ENCODE data around the gene GTF2F2. TPM values are rescaled to one million over a fixed set of nuclear protein-coding genes. Genes with fewer than 3 reads are reported as not detected.

GTF2F2 gene
- total RNA-seq, 2 donors from 2014 or later = 18.7 to 20.5 TPM

- Histone ChIP-seq H3K4me3 (no peak overlapping the region), H3K4me1 (no peaks in the 10 kb centered on the region), H3K9ac (ENCODE audit: low read depth in 2 of 2, low read length in 2 of 2) (no peak overlapping the region), H3K9me3 (no peaks in the 10 kb centered on the region), H3K27ac (no peak overlapping the region), H3K27me3 (no peaks in the 10 kb centered on the region), H3K36me3 (no peaks in the 10 kb centered on the region)
- intact Hi-C loops (cut with DNase I) = no loop called here
- TF ChIP-seq, protein P1, sequence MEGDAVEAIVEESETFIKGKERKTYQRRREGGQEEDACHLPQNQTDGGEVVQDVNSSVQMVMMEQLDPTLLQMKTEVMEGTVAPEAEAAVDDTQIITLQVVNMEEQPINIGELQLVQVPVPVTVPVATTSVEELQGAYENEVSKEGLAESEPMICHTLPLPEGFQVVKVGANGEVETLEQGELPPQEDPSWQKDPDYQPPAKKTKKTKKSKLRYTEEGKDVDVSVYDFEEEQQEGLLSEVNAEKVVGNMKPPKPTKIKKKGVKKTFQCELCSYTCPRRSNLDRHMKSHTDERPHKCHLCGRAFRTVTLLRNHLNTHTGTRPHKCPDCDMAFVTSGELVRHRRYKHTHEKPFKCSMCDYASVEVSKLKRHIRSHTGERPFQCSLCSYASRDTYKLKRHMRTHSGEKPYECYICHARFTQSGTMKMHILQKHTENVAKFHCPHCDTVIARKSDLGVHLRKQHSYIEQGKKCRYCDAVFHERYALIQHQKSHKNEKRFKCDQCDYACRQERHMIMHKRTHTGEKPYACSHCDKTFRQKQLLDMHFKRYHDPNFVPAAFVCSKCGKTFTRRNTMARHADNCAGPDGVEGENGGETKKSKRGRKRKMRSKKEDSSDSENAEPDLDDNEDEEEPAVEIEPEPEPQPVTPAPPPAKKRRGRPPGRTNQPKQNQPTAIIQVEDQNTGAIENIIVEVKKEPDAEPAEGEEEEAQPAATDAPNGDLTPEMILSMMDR (IDR thresholded peaks at IDR 0.05) = no peak
- no peak for DNase-seq
Measured at GRCh38 chr13:45132369-45133064, 12.2 kb downstream of the GTF2F2 start.

- no peak overlapping the region for H3K27ac ChIP-seq
- no peak overlapping the region for H3K4me3 ChIP-seq
- H3K27me3 ChIP-seq = no peaks in the 10 kb centered on the region
- no peaks in the 10 kb centered on the region for H3K9me3 ChIP-seq
- no peaks in the 10 kb centered on the region for H3K4me1 ChIP-seq
- no peak overlapping the region for H3K9ac ChIP-seq (ENCODE audit: low read depth in 2 of 2, low read length in 2 of 2)
- intact Hi-C loops (cut with DNase I) = no loop called here
- TF ChIP-seq, protein P1 (IDR thresholded peaks at IDR 0.05) = no peak
- DNase-seq = no peak
- H3K36me3 ChIP-seq = no peaks in the 10 kb centered on the region
Measured at GRCh38 chr13:45133396-45134118, 13.2 kb downstream of the GTF2F2 start.

DNA sequence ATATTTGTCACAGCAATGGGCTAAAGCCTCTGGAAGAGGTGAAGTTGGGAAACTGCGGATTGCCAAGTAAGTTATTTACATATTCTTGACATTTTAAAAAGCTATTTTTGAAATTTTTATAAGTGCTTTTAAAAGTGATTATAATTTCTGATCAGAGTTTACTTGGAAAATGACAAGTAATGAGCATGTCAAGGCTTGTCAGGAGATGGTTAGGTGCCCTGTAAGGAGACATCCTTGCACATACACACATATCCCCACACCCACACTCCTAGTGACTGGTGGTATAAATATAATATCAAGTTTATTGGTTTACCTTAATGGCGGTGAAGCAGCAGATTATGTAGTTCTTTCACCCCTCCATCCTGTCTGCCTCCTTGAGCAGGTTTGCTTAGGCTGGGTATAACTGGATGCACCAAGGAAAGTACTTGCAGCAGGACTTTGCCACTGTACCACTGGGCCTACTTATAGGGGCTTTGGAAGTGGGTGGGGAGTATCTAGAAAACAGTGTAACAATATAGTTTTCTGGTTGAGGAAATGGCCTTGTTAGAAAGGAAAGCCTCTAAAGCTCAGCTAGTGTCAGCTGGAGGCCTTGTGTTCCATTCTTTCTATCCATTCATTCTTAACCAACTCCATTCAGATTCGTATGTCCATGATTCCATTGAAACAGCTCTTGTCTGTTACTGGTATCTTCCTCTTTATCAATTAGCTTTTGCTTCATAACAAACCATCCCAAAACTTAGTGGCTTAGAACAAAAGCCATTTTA lies 16.6 kb downstream of the GTF2F2 start:
- intact Hi-C loops (cut with DNase I) = no loop called here
- Histone ChIP-seq H3K4me3 (no peak overlapping the region), H3K9ac (ENCODE audit: low read depth in 2 of 2, low read length in 2 of 2) (no peak overlapping the region)

GRCh38 chr13:45137526-45137925 lies 17.2 kb downstream of the GTF2F2 start:
- Histone ChIP-seq H3K27me3 (no peaks in the 10 kb centered on the region), H3K27ac (no peak overlapping the region), H3K4me3 (no peak overlapping the region), H3K4me1 (no peaks in the 10 kb centered on the region), H3K36me3 (no peaks in the 10 kb centered on the region), H3K9ac (ENCODE audit: low read depth in 2 of 2, low read length in 2 of 2) (no peak overlapping the region), H3K9me3 (no peaks in the 10 kb centered on the region)
- DNase-seq = no peak
- TF ChIP-seq, protein P1 (IDR thresholded peaks at IDR 0.05) = no peak
- intact Hi-C loops (cut with DNase I) = no loop called here

More for the DNA sequence above, 16.6 kb downstream of the GTF2F2 start:
- no peaks in the 10 kb centered on the region for H3K4me1 ChIP-seq
- no peaks in the 10 kb centered on the region for H3K9me3 ChIP-seq
- no peaks in the 10 kb centered on the region for H3K27me3 ChIP-seq
- no peak for DNase-seq
- H3K27ac ChIP-seq = no peak overlapping the region
- TF ChIP-seq, protein P1 (IDR thresholded peaks at IDR 0.05) = no peak
- no peaks in the 10 kb centered on the region for H3K36me3 ChIP-seq

DNA sequence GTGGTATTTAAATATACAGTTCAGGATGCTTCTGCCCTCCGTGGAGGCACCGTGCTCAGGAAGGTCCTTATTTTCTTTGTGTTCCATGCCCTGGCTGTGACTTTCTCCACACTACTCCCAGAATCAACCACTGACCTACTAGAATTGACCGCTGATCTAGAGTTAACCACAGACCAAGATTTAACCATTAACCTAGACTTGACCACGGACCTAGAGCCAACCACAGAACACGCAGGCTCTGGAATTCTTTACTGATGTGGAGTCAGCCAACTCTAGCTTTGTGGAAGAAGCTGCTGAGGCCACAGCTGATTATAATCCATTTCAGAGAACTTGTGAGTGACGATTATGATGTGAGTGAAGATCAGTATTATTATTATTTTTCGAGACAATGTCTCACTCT lies 18.0 kb downstream of the GTF2F2 start:
- Histone ChIP-seq H3K36me3 (no peaks in the 10 kb centered on the region), H3K27ac (no peak overlapping the region), H3K4me1 (no peaks in the 10 kb centered on the region), H3K9ac (ENCODE audit: low read depth in 2 of 2, low read length in 2 of 2) (no peak overlapping the region), H3K9me3 (no peaks in the 10 kb centered on the region), H3K27me3 (no peaks in the 10 kb centered on the region), H3K4me3 (no peak overlapping the region)
- no peak for DNase-seq
- TF ChIP-seq, protein P1 (IDR thresholded peaks at IDR 0.05) = no peak
- intact Hi-C loops (cut with DNase I) = no loop called here

All from colonic mucosa (tissue), 4 donors.